HL-60 (cell line): ENCODE results near the gene FAIM.

Experiments used
- POLR2AphosphoS5 ChIP-seq: IDR thresholded peaks from 2 replicates; pipeline ENCODE4 v1.6.1; 2012; ENCODE audit warnings: low read depth
- TF ChIP-seq, protein P1 (sequence below): IDR thresholded peaks from one replicate; pipeline ENCODE4 v1.5.1; 2011; ENCODE audit warnings: low read length, control low read depth, inconsistent platforms; ENCODE audit not compliant: insufficient read depth

GRCh38 chr3:138678874-138679392, 70.4 kb downstream of the FAIM start:
- no peak for TF ChIP-seq POLR2AphosphoS5
- TF ChIP-seq, protein P1, sequence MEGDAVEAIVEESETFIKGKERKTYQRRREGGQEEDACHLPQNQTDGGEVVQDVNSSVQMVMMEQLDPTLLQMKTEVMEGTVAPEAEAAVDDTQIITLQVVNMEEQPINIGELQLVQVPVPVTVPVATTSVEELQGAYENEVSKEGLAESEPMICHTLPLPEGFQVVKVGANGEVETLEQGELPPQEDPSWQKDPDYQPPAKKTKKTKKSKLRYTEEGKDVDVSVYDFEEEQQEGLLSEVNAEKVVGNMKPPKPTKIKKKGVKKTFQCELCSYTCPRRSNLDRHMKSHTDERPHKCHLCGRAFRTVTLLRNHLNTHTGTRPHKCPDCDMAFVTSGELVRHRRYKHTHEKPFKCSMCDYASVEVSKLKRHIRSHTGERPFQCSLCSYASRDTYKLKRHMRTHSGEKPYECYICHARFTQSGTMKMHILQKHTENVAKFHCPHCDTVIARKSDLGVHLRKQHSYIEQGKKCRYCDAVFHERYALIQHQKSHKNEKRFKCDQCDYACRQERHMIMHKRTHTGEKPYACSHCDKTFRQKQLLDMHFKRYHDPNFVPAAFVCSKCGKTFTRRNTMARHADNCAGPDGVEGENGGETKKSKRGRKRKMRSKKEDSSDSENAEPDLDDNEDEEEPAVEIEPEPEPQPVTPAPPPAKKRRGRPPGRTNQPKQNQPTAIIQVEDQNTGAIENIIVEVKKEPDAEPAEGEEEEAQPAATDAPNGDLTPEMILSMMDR = no peak
